Upper lobe of right lung (tissue), 1 donor: ENCODE results near the gene PDE6H. TPM values are rescaled to one million over a fixed set of nuclear protein-coding genes. Genes with fewer than 3 reads are reported as not detected.

ENCODE experiments used
- ATAC-seq: fragments of 200-7000 bp; cut with Tn5 transposase; one replicate; pipeline ENCODE4 v1.9.1; 2020; ENCODE audit warnings: mild to moderate bottlenecking, moderate library complexity
- DNase-seq: peaks from one replicate; pipeline ENCODE4 v3.0.0-alpha.2; 2020
- H3K27ac ChIP-seq: fragments of 200-600 bp; one replicate; pipeline ENCODE4 v1.8.0; 2022
- H3K27me3 ChIP-seq: fragments of 200-600 bp; one replicate; pipeline ENCODE4 v1.8.0; 2022; ENCODE audit warnings: mild to moderate bottlenecking
- H3K36me3 ChIP-seq: fragments of 200-600 bp; one replicate; pipeline ENCODE4 v1.8.0; 2022
- H3K4me1 ChIP-seq: fragments of 200-600 bp; one replicate; pipeline ENCODE4 v1.8.0; 2022
- H3K4me3 ChIP-seq: fragments of 200-600 bp; one replicate; pipeline ENCODE4 v1.8.0; 2022; ENCODE audit warnings: mild to moderate bottlenecking
- H3K9me3 ChIP-seq: fragments of 200-600 bp; one replicate; pipeline ENCODE4 v1.8.0; 2022
- intact Hi-C: fragments of 100-400 bp; cut with DNase I; formaldehyde crosslinking; loops from one replicate; pipeline ENCODE4 v1.11.0; 2022
- total RNA-seq: library from RNA; stranded (reverse); fragmentation: NEBNext Ultra II Directional; extraction: Animal tissue kit (Norgen Biotek cat#: 25700); gene quantifications from one replicate; pipeline ENCODE4 v1.2.1, GENCODE V29; 2021
- TF ChIP-seq, protein P1 (sequence below): fragments of 200-600 bp; IDR thresholded peaks from one replicate; pipeline ENCODE4 v1.8.0; 2022; ENCODE audit warnings: antibody characterized with exemption
- donor health status: DM: no; HTN: yes; CAD: no; lungs with severe emphysema.

Gene PDE6H
- total RNA-seq, 1 donor from 2014 or later, result not detected

DNA sequence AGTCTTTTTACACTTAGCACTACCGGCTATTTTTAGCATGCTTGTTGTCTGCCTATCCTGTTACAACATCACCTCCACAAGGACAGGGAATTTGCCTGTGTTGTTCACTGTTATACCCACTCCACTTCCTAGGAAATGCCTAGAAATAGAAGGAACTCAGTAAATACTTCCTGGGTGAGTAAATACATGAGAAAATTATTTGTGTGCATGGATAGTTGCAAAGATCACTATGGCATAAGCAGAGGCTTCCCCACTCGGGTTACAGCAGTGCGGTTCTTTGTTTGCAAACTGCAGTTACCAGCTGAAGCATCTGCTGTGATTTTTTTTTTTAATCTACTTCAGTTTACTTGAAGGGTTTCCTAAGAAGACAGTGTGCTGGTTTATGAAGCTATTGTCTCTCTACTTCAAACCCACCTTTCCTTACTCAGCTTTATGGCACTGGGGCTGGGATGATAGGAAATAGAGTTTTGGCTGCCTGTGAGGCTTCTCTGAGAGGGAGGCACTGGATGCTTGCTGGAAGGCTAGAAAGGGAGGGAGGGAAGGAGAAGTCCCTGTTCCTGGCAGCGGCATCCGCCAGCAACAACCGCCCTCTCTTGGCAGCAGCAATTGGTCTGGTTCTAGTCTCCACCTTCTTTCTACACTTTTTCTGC is 29.0 kb downstream of the PDE6H start:
- DNase-seq, result peak; percentile 53
- intact Hi-C loops, result no loop called here

DNA sequence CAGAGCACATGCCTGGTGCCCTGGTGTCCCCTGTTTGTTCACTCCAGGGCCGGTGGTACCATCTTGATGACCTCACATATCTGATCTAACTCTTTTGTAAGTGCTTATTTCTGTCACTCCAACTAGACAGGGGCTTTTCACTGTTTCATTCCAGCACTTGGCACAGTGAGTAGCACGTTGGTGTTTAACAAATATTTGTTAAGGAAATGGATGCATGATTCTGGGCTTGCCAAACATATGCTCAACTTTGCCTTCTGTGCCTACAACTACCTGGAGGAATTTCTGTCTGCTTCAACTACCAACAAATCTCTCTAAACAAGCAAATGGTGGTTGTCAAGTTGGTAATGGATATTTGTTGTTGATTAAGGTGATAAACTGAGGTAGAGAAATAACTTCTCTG is 31.6 kb downstream of the PDE6H start:
- TF ChIP-seq, protein P1, sequence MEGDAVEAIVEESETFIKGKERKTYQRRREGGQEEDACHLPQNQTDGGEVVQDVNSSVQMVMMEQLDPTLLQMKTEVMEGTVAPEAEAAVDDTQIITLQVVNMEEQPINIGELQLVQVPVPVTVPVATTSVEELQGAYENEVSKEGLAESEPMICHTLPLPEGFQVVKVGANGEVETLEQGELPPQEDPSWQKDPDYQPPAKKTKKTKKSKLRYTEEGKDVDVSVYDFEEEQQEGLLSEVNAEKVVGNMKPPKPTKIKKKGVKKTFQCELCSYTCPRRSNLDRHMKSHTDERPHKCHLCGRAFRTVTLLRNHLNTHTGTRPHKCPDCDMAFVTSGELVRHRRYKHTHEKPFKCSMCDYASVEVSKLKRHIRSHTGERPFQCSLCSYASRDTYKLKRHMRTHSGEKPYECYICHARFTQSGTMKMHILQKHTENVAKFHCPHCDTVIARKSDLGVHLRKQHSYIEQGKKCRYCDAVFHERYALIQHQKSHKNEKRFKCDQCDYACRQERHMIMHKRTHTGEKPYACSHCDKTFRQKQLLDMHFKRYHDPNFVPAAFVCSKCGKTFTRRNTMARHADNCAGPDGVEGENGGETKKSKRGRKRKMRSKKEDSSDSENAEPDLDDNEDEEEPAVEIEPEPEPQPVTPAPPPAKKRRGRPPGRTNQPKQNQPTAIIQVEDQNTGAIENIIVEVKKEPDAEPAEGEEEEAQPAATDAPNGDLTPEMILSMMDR, result no peak
- ATAC-seq, result no peak
- DNase-seq, result no peak
- intact Hi-C loops, result no loop called here
- Histone ChIP-seq H3K36me3 (no peaks in the 10 kb centered on the region), H3K4me3 (no peak overlapping the region), H3K27ac (no peak overlapping the region), H3K4me1 (peaks cover 11% of the 10 kb centered on the region), H3K9me3 (no peaks in the 10 kb centered on the region), H3K27me3 (no peaks in the 10 kb centered on the region)

More for the DNA sequence above, 29.0 kb downstream of the PDE6H start:
- no peaks in the 10 kb centered on the region for H3K9me3 ChIP-seq
- H3K27me3 ChIP-seq, result no peaks in the 10 kb centered on the region
- H3K27ac ChIP-seq, result no peak overlapping the region
- H3K36me3 ChIP-seq, result no peaks in the 10 kb centered on the region
- peaks cover 11% of the 10 kb centered on the region for H3K4me1 ChIP-seq
- no peak overlapping the region for H3K4me3 ChIP-seq
- TF ChIP-seq, protein P1, result no peak
- ATAC-seq, result peak; percentile 70

DNA sequence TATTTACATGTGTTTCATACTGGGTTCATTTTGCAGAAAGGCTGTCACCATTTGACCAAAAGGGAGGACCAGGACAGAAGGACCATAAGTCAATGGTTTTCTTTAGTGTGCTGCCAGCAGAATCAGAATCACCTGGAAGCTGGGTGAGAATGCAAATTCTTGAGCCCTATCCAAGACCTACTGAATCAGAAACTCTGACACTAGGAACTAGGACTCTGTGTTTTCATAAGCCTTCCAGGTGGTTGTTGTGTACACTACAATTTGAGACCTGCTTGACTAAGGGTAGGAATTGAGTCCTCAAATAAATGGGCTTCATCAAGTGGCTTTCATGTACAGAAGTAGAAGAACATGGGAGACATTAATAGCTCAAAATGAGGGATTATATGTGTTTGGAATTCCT is 32.2 kb downstream of the PDE6H start:
- TF ChIP-seq, protein P1, result no peak
- intact Hi-C loops, result no loop called here
- ATAC-seq (peak; percentile 75), DNase-seq (no peak)
- Histone ChIP-seq H3K4me1 (peaks cover 11% of the 10 kb centered on the region), H3K36me3 (no peaks in the 10 kb centered on the region), H3K9me3 (no peaks in the 10 kb centered on the region), H3K27me3 (no peaks in the 10 kb centered on the region), H3K27ac (no peak overlapping the region), H3K4me3 (no peak overlapping the region)

DNA sequence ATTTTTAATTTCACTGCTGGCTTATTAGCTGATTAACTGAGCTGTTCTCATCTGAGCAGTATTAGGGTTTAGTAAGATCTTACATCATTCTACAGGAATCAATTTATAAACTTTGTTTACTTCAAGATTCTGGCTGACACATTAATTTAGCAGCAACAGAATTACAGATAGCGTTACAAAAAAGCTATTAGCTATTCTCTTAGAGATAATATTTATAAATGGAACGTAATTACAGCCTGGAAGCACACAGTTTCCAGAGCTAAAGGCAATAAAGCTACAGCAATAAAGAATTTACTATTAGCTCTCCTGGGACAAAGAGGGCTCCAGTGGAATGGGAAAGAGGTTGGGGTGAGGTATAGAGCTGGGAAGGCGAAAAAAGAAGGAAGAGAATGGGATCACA is 34.7 kb downstream of the PDE6H start:
- ATAC-seq, result no peak

DNA sequence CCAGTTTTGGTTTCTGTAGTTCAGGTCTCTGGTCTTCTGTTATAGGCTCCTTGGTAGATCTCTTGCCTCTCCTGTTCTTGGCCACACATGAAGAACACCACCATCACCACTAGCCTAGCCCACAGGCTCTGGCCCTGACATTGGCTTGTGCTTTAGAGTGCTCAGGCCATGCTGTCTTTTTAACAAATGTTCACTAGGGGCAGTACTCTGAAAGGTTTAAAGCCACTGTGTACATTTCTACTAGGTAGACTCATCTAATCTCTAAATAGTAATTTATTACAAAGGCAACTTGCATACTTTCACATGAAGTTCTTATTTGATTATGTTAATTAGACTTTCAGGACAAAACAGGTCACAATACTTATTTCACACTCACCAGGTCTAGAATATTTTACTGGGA is 38.3 kb downstream of the PDE6H start:
- ATAC-seq, result no peak

More for the DNA sequence above, 34.7 kb downstream of the PDE6H start:
- intact Hi-C loops, result no loop called here
- Histone ChIP-seq H3K27ac (no peak overlapping the region), H3K4me1 (no peaks in the 10 kb centered on the region), H3K4me3 (no peak overlapping the region), H3K36me3 (no peaks in the 10 kb centered on the region), H3K9me3 (no peaks in the 10 kb centered on the region), H3K27me3 (no peaks in the 10 kb centered on the region)
- no peak for DNase-seq
- TF ChIP-seq, protein P1, result no peak

More for the DNA sequence above, 38.3 kb downstream of the PDE6H start:
- Histone ChIP-seq H3K4me3 (no peak overlapping the region), H3K4me1 (no peaks in the 10 kb centered on the region), H3K27ac (no peak overlapping the region), H3K9me3 (no peaks in the 10 kb centered on the region), H3K36me3 (no peaks in the 10 kb centered on the region), H3K27me3 (no peaks in the 10 kb centered on the region)
- intact Hi-C loops, result no loop called here
- TF ChIP-seq, protein P1, result peak; percentile 17
- DNase-seq, result no peak
